Hematopoietic multipotent progenitor cell treated with erythropoietin and hydrocortisone succinate and interleukin-3 and kit ligand, for 6 days (in vitro differentiated cells): ENCODE measurements around the gene CEP104.

Source experiments
- DNase-seq: peaks from one replicate; pipeline ENCODE4 v3.0.0-alpha.2; 2015

Gene CEP104

GRCh38 chr1:3864884-3865283, 7.9 kb upstream of the CEP104 start:
- DNase-seq, result no peak

DNA sequence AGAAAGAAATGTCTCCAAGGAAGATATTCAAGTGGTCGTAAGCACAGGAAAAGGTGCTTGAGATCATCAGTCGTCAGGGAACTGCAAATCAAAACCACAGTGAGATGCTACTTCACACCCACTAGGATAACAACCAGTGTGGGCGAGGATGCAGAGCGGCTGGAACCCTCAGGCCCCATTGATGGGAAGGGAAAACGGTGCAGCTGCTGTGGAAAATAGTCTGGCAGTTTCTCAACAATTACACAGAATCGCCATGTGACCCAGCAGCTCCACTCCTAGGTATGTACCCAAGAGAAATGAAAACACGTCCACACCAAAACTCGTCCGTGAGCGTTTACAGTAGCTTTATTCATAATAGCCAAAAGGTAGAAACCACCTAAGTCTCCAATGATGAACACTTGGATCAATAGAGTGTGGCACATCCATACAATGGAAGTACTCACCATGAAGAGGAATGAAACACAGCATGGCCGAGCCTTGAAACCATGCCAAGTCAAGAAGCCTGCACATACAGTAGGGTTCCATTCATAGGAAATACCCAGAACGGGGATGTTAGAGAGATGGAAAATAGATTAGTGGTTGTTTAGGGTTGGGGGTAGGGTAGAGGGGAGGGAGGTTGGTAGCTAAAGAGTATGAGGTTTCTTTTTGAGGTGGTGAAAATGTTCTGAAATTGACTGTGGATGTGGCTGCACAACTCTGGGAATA, 6.4 kb upstream of the CEP104 start:
- no peak for DNase-seq

- peak; percentile 70 for DNase-seq
These were observed 1.4 kb upstream of the CEP104 start for GRCh38 chr1:3858231-3858981.

- DNase-seq, result peak; percentile 18
These were observed 749 bp upstream of the CEP104 start for GRCh38 chr1:3857791-3858129.

GRCh38 chr1:3852711-3853485, 4.1 kb downstream of the CEP104 start:
- DNase-seq, result no peak

DNA sequence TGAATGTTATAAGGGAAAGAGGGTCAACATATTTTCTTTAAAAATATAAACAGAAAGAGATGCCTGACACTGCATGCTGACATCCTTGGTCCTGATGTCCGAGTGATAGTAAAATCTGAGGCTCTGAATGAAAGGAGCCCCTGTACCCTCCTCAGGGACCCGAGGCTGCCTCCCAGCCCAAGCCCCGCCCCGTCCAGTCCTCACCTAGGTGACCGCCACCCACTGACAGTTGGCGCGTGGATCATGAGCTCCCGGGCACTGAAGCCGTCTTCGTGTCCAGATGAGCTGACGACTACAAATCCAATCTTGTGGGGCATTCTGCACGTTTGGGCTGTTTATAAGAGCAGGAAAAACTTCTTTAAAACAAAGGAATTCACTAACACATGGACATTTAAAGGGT, 4.9 kb downstream of the CEP104 start:
- no peak for DNase-seq

- DNase-seq, result no peak
These were observed 5.7 kb downstream of the CEP104 start for GRCh38 chr1:3851292-3851691.

DNA sequence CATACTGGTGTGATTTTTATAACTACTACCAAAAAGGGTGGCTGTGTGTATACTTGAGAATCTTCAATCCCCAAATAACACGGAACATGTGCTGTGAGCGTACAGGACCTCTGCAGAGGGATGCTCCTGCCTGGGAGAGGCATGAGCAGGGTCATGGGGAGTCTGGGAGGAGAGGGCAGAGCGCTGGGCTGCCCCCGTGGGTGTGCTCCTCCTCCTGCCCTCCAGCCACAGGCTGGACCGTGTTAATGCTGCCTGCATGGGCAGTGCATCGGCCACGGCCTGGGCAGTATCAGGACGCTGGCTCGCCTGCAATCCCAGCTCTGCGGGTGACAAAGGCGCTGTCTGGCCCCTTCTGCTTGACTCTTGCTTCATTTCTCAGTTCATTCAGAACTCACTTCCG, 6.2 kb downstream of the CEP104 start:
- no peak for DNase-seq

- no peak for DNase-seq
These were observed 9.9 kb downstream of the CEP104 start for GRCh38 chr1:3847081-3847480.

DNA sequence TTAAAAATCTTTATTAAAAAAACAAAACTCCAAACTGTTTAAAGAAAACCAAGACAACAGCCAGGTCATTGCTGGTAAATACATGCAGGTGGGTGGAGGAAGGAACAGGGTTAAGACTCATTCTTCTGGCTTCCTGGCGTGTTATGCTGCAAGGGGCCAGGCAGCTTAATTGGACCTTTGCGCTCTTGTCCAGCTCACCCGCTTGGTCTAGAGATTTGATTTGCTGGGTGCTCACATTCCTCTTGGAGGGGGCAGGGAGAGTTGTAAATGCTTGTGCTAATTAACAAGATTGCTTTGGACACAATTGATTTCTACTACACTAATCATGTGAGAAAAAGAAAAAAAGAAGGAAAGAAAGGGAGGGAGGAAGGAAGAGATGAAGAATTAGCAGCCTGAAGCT, 10.5 kb downstream of the CEP104 start:
- no peak for DNase-seq

- no peak for DNase-seq
These were observed 14.1 kb downstream of the CEP104 start for GRCh38 chr1:3842912-3843311.

DNA sequence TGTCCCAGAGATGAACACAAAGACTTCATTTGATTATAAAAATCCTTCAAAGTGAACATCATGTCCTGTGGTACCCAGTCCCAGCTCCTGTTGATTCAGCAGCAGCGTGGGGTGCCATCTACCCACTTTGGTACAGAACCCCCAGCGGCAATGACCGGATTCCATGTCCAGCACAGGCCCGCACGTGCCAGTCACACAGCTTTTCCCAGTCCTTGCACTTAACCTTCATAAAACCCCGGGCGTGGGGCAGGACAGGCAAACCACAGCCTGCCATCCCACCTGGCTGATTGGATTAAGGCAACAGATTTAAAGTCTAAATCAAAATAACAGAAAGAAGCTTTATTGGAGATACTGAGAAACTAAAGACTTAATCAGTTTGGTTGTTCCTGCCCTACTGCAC, 15.5 kb downstream of the CEP104 start:
- no peak for DNase-seq

- DNase-seq, result no peak
These were observed 18.2 kb downstream of the CEP104 start for GRCh38 chr1:3838788-3839187.

DNA sequence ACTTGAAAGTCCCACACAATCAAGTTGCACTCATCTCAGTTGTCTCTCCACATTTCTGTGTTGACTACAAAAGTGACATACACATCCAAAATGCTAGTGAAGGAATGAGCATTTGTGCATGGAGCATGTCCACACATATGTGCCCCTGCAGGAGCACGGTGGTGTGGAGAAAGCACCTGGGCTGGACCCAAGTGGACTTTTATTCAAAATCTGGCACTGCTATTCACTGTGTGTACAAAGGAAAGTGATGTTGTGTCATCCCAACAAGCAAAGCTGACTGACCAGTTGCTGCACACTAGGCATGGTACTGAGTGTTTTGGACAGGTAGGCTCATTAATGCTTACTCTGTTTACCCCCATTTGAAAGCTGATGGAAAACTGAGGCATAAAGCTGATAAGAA, 19.3 kb downstream of the CEP104 start:
- no peak for DNase-seq

- no peak for DNase-seq
These were observed 19.8 kb downstream of the CEP104 start for GRCh38 chr1:3837200-3837599.

GRCh38 chr1:3836421-3836820, 20.6 kb downstream of the CEP104 start:
- no peak for DNase-seq

- no peak for DNase-seq
These were observed 22.3 kb downstream of the CEP104 start for GRCh38 chr1:3834701-3835100.

GRCh38 chr1:3831689-3832088, 25.3 kb downstream of the CEP104 start:
- DNase-seq, result no peak

- no peak for DNase-seq
These were observed 28.6 kb downstream of the CEP104 start for GRCh38 chr1:3828391-3828790.

DNA sequence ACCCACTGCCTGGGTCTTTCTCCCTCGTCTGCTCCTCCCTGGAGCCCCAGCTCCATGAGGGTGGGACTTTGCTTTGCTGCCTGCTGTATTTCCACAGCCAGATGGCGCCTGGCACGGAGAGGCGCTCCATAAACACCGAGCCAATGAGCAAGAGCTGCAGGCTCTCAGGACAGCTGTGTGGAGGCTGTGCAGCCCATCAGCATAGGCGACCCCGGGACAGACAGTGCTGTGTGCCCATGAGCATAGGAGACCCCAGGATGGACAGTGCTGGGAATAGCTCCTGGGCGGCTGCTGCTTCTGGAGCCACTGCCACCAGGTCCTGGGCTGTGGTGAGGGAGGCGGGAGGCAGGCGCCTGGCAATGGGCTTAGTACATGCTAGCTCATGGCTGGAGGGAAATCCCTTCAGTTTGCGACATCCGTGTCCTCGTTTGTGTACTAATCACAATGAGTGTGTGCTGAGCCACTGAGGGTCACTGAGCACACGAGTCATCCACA, 29.2 kb downstream of the CEP104 start:
- DNase-seq, result no peak

GRCh38 chr1:3825356-3825755, 31.7 kb downstream of the CEP104 start:
- DNase-seq, result no peak

- no peak for DNase-seq
These were observed 32.4 kb downstream of the CEP104 start for GRCh38 chr1:3824650-3825049.

DNA sequence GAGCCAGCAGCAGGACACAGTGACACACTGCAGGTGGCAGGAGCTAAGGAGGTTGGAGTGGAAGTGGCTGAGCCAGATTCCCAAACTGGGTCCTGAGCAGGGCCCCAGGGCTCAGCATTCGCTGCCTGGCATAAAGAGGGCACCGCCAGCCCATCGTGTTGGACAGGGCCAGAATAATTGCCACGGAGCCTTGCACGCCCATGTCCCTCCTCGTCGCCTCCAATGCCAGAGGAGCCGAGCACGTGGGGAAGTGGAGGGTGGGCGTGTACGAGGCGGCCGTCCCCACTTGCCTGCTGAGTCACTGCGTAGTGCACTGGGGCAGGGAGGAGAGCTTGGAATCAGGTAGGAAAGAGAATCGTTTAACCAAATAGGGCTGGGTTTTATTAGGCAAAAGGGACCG, 34.6 kb downstream of the CEP104 start:
- no peak for DNase-seq

- no peak for DNase-seq
These were observed 35.1 kb downstream of the CEP104 start for GRCh38 chr1:3821908-3822307.
